Liver (tissue), 3 donors: ENCODE data around the gene MLF2.

Experiments used
- EGR1 ChIP-seq, 2 donors: IDR thresholded peaks; 2 replicates each; pipeline ENCODE4 v1.6.1; 2016 to 2018; ENCODE audit warnings: antibody characterized with exemption in 2 of 2, low read depth in 2 of 2
- FOXA1 ChIP-seq: IDR thresholded peaks from 2 replicates; pipeline ENCODE4 v1.6.1; 2016; ENCODE audit warnings: antibody characterized with exemption
- GABPA ChIP-seq, 2 donors: IDR thresholded peaks in 1 of 2; conservative IDR thresholded peaks in 1 of 2; 2 replicates each; pipeline ENCODE4 v1.6.1; 2016; ENCODE audit warnings: antibody characterized with exemption in 2 of 2, mild to moderate bottlenecking in 1 of 2, moderate library complexity in 1 of 2
- HNF4G ChIP-seq: IDR thresholded peaks from 2 replicates; pipeline ENCODE4 v1.6.1; 2016; ENCODE audit warnings: antibody characterized with exemption
- NR2F2 ChIP-seq: IDR thresholded peaks from 2 replicates; pipeline ENCODE4 v1.6.1; 2016; ENCODE audit warnings: antibody characterized with exemption
- RAD21 ChIP-seq, 2 donors: IDR thresholded peaks; 2 replicates each; pipeline ENCODE4 v1.6.1; 2016; ENCODE audit warnings: antibody characterized with exemption in 2 of 2, mild to moderate bottlenecking in 2 of 2
- RXRA ChIP-seq, 2 donors: IDR thresholded peaks; 2 replicates each; pipeline ENCODE4 v1.6.1; 2017 to 2018; ENCODE audit warnings: antibody characterized with exemption in 2 of 2, mild to moderate bottlenecking in 1 of 2
- SP1 ChIP-seq: IDR thresholded peaks from 2 replicates; pipeline ENCODE4 v1.6.1; 2018; ENCODE audit warnings: antibody characterized with exemption, mild to moderate bottlenecking
- TAF1 ChIP-seq: conservative IDR thresholded peaks from 2 replicates; pipeline ENCODE4 v1.6.1; 2016; ENCODE audit warnings: antibody characterized with exemption, mild to moderate bottlenecking
- YY1 ChIP-seq: IDR thresholded peaks from 2 replicates; pipeline ENCODE4 v1.6.1; 2016; ENCODE audit warnings: antibody characterized with exemption, mild to moderate bottlenecking
- TF ChIP-seq, protein P1 (sequence below): fragments of 150-350 bp; IDR thresholded peaks from 2 replicates; pipeline ENCODE4 v1.5.1; 2017; ENCODE audit warnings: improper control_type of control experiment, low read depth, low read length; ENCODE audit not compliant: missing input control
- TF ChIP-seq, protein P2 (sequence below): IDR thresholded peaks from 2 replicates; pipeline ENCODE4 v1.6.1; 2016; ENCODE audit warnings: antibody characterized with exemption
- TF ChIP-seq, protein P3 (sequence below): IDR thresholded peaks from 2 replicates; pipeline ENCODE4 v1.6.1; 2016; ENCODE audit warnings: antibody characterized with exemption, mild to moderate bottlenecking
- TF ChIP-seq, protein P4 (sequence below): IDR thresholded peaks from 2 replicates; pipeline ENCODE4 v1.6.1; 2016; ENCODE audit warnings: antibody characterized with exemption
- donor health status: healthy.
- donor health status: healthy.

DNA sequence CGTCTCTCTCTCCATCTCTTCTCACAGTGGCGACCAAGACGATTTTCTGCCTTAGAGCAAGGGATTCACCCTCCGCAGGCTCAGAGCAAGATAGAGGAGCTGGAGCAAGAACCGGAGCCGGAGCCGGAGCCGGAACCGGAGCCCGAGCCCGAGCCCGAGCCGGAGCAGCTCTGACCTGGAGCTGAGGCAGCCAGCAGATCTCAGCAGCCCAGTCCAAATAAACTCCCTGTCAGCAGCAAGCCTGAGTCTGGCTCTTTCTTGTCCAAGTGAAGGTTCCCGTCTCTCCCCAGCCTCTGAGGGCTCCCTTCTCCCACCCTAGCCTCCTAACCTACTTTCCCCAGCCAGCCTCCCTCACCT lies 25.3 kb upstream of the MLF2 start:
- TF ChIP-seq, protein P1, sequence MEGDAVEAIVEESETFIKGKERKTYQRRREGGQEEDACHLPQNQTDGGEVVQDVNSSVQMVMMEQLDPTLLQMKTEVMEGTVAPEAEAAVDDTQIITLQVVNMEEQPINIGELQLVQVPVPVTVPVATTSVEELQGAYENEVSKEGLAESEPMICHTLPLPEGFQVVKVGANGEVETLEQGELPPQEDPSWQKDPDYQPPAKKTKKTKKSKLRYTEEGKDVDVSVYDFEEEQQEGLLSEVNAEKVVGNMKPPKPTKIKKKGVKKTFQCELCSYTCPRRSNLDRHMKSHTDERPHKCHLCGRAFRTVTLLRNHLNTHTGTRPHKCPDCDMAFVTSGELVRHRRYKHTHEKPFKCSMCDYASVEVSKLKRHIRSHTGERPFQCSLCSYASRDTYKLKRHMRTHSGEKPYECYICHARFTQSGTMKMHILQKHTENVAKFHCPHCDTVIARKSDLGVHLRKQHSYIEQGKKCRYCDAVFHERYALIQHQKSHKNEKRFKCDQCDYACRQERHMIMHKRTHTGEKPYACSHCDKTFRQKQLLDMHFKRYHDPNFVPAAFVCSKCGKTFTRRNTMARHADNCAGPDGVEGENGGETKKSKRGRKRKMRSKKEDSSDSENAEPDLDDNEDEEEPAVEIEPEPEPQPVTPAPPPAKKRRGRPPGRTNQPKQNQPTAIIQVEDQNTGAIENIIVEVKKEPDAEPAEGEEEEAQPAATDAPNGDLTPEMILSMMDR, result no peak
- TF ChIP-seq, protein P2, sequence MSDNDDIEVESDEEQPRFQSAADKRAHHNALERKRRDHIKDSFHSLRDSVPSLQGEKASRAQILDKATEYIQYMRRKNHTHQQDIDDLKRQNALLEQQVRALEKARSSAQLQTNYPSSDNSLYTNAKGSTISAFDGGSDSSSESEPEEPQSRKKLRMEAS, result no peak
- TF ChIP-seq FOXA1 (no peak), SP1 (no peak), RAD21 (IDR thresholded peaks at IDR 0.05) (no peak), GABPA (IDR thresholded peaks at IDR 0.05 in 1 of 2, conservative IDR thresholded peaks at IDR 0.05 in 1 of 2) (no peak), YY1 (no peak), RXRA (IDR thresholded peaks at IDR 0.05) (no peak), HNF4G (no peak), NR2F2 (no peak), EGR1 (IDR thresholded peaks at IDR 0.05; ENCODE audit: low read depth in 2 of 2) (no peak), TAF1 (no peak)
- TF ChIP-seq, protein P3, sequence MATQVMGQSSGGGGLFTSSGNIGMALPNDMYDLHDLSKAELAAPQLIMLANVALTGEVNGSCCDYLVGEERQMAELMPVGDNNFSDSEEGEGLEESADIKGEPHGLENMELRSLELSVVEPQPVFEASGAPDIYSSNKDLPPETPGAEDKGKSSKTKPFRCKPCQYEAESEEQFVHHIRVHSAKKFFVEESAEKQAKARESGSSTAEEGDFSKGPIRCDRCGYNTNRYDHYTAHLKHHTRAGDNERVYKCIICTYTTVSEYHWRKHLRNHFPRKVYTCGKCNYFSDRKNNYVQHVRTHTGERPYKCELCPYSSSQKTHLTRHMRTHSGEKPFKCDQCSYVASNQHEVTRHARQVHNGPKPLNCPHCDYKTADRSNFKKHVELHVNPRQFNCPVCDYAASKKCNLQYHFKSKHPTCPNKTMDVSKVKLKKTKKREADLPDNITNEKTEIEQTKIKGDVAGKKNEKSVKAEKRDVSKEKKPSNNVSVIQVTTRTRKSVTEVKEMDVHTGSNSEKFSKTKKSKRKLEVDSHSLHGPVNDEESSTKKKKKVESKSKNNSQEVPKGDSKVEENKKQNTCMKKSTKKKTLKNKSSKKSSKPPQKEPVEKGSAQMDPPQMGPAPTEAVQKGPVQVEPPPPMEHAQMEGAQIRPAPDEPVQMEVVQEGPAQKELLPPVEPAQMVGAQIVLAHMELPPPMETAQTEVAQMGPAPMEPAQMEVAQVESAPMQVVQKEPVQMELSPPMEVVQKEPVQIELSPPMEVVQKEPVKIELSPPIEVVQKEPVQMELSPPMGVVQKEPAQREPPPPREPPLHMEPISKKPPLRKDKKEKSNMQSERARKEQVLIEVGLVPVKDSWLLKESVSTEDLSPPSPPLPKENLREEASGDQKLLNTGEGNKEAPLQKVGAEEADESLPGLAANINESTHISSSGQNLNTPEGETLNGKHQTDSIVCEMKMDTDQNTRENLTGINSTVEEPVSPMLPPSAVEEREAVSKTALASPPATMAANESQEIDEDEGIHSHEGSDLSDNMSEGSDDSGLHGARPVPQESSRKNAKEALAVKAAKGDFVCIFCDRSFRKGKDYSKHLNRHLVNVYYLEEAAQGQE, result no peak
- TF ChIP-seq, protein P4, sequence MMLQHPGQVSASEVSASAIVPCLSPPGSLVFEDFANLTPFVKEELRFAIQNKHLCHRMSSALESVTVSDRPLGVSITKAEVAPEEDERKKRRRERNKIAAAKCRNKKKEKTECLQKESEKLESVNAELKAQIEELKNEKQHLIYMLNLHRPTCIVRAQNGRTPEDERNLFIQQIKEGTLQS, result no peak
